Loucy (cell line): Measurements from ENCODE around the gene PLD2.

ENCODE experiments used
- CTCF ChIP-seq: fragments of 200-600 bp; sonication (generic); conservative IDR thresholded peaks from 2 replicates; pipeline ENCODE4 v1.5.1; 2014; ENCODE audit warnings: mild to moderate bottlenecking, antibody characterized with exemption, low read length
- EZH2phosphoT487 ChIP-seq: fragments of 200-600 bp; IDR thresholded peaks from 2 replicates; pipeline ENCODE4 v1.6.1; 2018; ENCODE audit warnings: antibody characterized with exemption, mild to moderate bottlenecking, moderate library complexity, borderline replicate concordance

- TF ChIP-seq CTCF, result no peak
- TF ChIP-seq EZH2phosphoT487, result no peak
Observed at GRCh38 chr17:4858068-4858881, 51.3 kb downstream of the PLD2 start.
